RWPE2 (cell line): ENCODE measurements around the gene VWA5B2.

Experiments
- ATAC-seq: fragments of 200-7000 bp; cut with Tn5 transposase; 3 replicates; pipeline ENCODE4 v1.9.1; 2021; ENCODE audit warnings: low read depth
- DNase-seq: peaks from one replicate; pipeline ENCODE4 v3.0.0-alpha.2; 2020; ENCODE audit warnings: low spot score
- H3K27ac ChIP-seq: fragments of 450-650 bp; 2 replicates; pipeline ENCODE4 v1.5.1; 2017; ENCODE audit warnings: mild to moderate bottlenecking; ENCODE audit not compliant: poor library complexity, severe bottlenecking
- H3K27me3 ChIP-seq: fragments of 250-450 bp; sonication (Bioruptor Pico); 2 replicates; pipeline ENCODE4 v1.5.1; 2021; ENCODE audit warnings: mild to moderate bottlenecking, moderate library complexity; ENCODE audit not compliant: insufficient read depth, poor library complexity, severe bottlenecking
- H3K36me3 ChIP-seq: fragments of 250-450 bp; sonication (Bioruptor Pico); 2 replicates; pipeline ENCODE4 v1.5.1; 2020; ENCODE audit warnings: low read depth, mild to moderate bottlenecking, moderate library complexity
- H3K4me1 ChIP-seq: fragments of 250-450 bp; sonication (Bioruptor Pico); 2 replicates; pipeline ENCODE4 v1.5.1; 2021; ENCODE audit warnings: mild to moderate bottlenecking, moderate library complexity; ENCODE audit not compliant: insufficient read depth, poor library complexity, severe bottlenecking
- H3K4me3 ChIP-seq: fragments of 250-450 bp; sonication (Bioruptor Pico); 2 replicates; pipeline ENCODE4 v1.5.1; 2021; ENCODE audit warnings: mild to moderate bottlenecking, moderate library complexity; ENCODE audit not compliant: severe bottlenecking
- H3K9me3 ChIP-seq: fragments of 250-450 bp; sonication (Bioruptor Pico); 2 replicates; pipeline ENCODE4 v1.5.1; 2021; ENCODE audit warnings: mild to moderate bottlenecking, moderate library complexity; ENCODE audit not compliant: severe bottlenecking
- CTCF ChIP-seq: fragments of 450-650 bp; IDR thresholded peaks from one replicate; pipeline ENCODE4 v1.5.1; 2017; ENCODE audit warnings: mild to moderate bottlenecking, moderate library complexity; ENCODE audit not compliant: poor library complexity, severe bottlenecking

VWA5B2 gene

DNA sequence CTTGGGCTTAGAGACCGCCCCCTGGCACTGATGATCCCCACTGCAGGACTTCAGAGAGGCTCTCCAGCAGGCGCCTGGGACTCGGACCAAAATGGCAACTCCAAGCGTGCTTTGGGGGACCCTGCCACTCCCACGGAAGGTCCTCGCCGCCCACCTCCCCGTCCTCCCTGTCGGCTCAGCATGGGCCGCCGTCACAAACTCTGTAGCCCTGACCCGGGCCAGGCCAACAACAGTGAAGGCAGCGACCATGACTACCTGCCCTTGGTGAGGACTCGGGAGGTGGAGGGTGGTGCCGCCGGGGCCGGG, 11.7 kb downstream of the VWA5B2 start:
- Histone ChIP-seq H3K4me3 (no peak overlapping the region), H3K27ac (no peak overlapping the region), H3K36me3 (peaks cover 26% of the 10 kb centered on the region), H3K4me1 (no peaks in the 10 kb centered on the region), H3K27me3 (no peaks in the 10 kb centered on the region), H3K9me3 (no peaks in the 10 kb centered on the region)
- no peak for TF ChIP-seq CTCF
- DNase-seq, result peak; percentile 55
- no peak for ATAC-seq

DNA sequence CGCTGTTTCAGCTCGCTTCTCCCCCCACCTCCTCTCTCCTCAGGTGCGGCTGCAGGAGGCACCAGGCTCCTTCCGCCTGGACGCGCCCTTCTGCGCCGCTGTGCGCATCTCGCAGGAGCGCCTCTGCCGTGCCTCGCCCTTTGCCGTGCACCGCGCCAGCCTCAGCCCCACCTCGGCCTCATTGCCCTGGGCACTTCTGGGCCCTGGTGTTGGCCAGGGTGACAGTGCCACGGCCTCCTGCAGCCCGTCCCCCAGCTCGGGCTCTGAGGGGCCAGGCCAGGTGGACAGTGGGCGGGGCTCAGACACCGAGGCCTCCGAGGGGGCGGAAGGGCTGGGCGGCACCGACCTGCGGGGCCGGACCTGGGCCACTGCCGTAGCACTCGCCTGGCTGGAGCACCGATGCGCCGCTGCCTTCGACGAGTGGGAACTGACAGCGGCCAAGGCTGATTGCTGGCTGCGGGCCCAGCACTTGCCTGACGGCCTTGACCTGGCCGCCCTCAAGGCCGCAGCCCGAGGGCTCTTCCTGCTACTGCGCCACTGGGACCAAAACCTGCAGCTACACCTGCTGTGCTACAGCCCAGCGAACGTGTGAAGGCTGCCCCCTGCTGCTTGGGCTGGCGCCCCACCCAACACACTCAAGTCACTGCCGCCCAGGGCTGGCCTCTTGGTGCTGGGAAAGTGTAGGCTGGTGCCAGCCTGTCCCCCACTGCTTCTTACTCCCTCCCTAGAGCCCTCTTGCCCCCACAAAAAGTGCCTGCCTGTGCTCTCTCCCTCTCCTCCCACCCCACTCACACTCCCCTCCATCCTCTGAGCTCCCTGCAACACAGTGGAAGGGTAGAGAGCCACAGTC, 12.3 kb downstream of the VWA5B2 start:
- Histone ChIP-seq H3K9me3 (no peaks in the 10 kb centered on the region), H3K27ac (no peak overlapping the region), H3K4me3 (no peak overlapping the region), H3K27me3 (no peaks in the 10 kb centered on the region), H3K4me1 (no peaks in the 10 kb centered on the region), H3K36me3 (peaks cover 26% of the 10 kb centered on the region)
- ATAC-seq (peak; percentile 82), DNase-seq (peak; percentile 64)
- TF ChIP-seq CTCF, result peak; percentile 66

DNA sequence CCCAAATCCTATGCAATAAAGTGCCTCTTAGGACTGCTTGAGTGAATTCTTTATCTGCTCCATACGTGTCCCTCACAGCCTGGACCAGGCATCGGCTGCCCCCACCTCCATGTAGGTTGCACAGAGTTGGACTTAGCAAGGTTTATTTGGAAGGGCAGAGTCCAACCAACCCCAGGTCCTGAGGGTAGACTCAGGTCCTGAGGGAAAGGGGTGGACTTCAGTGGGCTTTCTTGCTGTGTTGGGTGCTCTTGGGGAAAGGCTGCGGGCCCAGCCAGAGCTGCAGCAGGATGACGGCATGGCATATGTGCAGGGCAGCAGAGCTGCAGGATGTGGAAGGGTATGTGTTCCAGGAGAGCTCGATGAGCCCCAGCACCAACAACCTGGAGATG, 12.9 kb downstream of the VWA5B2 start:
- H3K4me3 ChIP-seq, result no peak overlapping the region
- H3K9me3 ChIP-seq, result no peaks in the 10 kb centered on the region
- peak; percentile 2; the same call in 1 of the 3 replicates for ATAC-seq
- peaks cover 26% of the 10 kb centered on the region for H3K36me3 ChIP-seq
- no peak for DNase-seq
- no peaks in the 10 kb centered on the region for H3K4me1 ChIP-seq
- no peaks in the 10 kb centered on the region for H3K27me3 ChIP-seq
- TF ChIP-seq CTCF, result no peak
- no peak overlapping the region for H3K27ac ChIP-seq

- peaks cover 21% of the 10 kb centered on the region for H3K36me3 ChIP-seq
- H3K4me3 ChIP-seq, result peak within 1 kb of the TSS; percentile 92
- H3K9me3 ChIP-seq, result no peaks in the 10 kb centered on the region
- H3K27me3 ChIP-seq, result no peaks in the 10 kb centered on the region
- peak within 1 kb of the TSS; percentile 85 for H3K27ac ChIP-seq
- peak; percentile 35 for ATAC-seq
- H3K4me1 ChIP-seq, result no peaks in the 10 kb centered on the region
- peak; percentile 82 for DNase-seq
- TF ChIP-seq CTCF, result no peak
Measured at GRCh38 chr3:184248454-184249411, 19.3 kb downstream of the VWA5B2 start, which contains the start of gene ALG3. Gene ALG3, minus strand, starts transcription at chr3:184248962. Its CDS starts 22 bp downstream, at chr3:184248940.
